GM23338 (cell line): ENCODE measurements around the gene SPARC.

ENCODE experiments used
- CREB1 ChIP-seq: fragments of 250-450 bp; sonication (Bioruptor Pico); IDR thresholded peaks from 2 replicates; pipeline ENCODE4 v1.5.0; 2020; ENCODE audit warnings: low read depth, mild to moderate bottlenecking, moderate library complexity
- CTCF ChIP-seq, 2 experiments: fragments of 200-600 bp in 1 of 2; sonication (generic) in 1 of 2; conservative IDR thresholded peaks; 2 replicates each; pipeline versions ENCODE4 v1.5.1 to v1.6.1; 2016 to 2017; ENCODE audit warnings: antibody characterized with exemption in 2 of 2, low read depth in 2 of 2, mild to moderate bottlenecking in 2 of 2, moderate library complexity in 1 of 2
- EZH2 ChIP-seq: fragments of 200-600 bp; sonication (generic); IDR thresholded peaks from one replicate; pipeline ENCODE4 v1.8.0; 2017; ENCODE audit warnings: antibody characterized with exemption, mild to moderate bottlenecking, low read depth; ENCODE audit not compliant: unreplicated experiment
- POLR2AphosphoS5 ChIP-seq: IDR thresholded peaks from 2 replicates; pipeline ENCODE4 v1.6.1; 2016; ENCODE audit warnings: antibody characterized with exemption, low read depth
- REST ChIP-seq: IDR thresholded peaks from one replicate; pipeline ENCODE4 v1.6.1; 2018; ENCODE audit warnings: antibody characterized with exemption; ENCODE audit not compliant: unreplicated experiment
- ZNF114 ChIP-seq: fragments of 250-450 bp; sonication (Bioruptor Pico); IDR thresholded peaks from 2 replicates; pipeline ENCODE4 v1.5.0; 2020; ENCODE audit warnings: mild to moderate bottlenecking, moderate library complexity

GRCh38 chr5:151683444-151683843 is 3.3 kb downstream of the SPARC start:
- TF ChIP-seq REST (no peak), POLR2AphosphoS5 (no peak), CTCF (conservative IDR thresholded peaks at IDR 0.05; ENCODE audit: low read depth in 2 of 2) (no peak), EZH2 (no peak), ZNF114 (CRISPR knock-in tag) (no peak), CREB1 (CRISPR knock-in tag) (no peak)
